ENCODE results near the gene PHKA1. TPM values are rescaled to one million over a fixed set of nuclear protein-coding genes. Genes with fewer than 3 reads are reported as not detected.
"Not testable (repeated sequence)": the region's sequence is repeated elsewhere in the genome, so short reads cannot be mapped to it uniquely, and the experiment has no call there.

PHKA1 gene
- total RNA-seq, 4 donors from 2014 or later: 0.76 to 4.0 (median 2.5) TPM

- no peak for TF ChIP-seq CTCF (IDR thresholded peaks at IDR 0.05)
- TF ChIP-seq POLR2A (IDR thresholded peaks at IDR 0.05): no peak
- WGBS, 2 donors: 59 to 77% methylated on average over 3 of the region's 3 CpGs
- DNase-seq (ENCODE audit: low spot score in 2 of 2): no peak
- H3K4me3 ChIP-seq (ENCODE audit: low read depth, poor library complexity, severe bottlenecking): no peak overlapping the region
- intact Hi-C loops (cut with DNase I; ENCODE audit: low total_unique reads): no loop called here
These were observed 109.4 kb downstream of the PHKA1 start for GRCh38 chrX:72604705-72605104.

DNA sequence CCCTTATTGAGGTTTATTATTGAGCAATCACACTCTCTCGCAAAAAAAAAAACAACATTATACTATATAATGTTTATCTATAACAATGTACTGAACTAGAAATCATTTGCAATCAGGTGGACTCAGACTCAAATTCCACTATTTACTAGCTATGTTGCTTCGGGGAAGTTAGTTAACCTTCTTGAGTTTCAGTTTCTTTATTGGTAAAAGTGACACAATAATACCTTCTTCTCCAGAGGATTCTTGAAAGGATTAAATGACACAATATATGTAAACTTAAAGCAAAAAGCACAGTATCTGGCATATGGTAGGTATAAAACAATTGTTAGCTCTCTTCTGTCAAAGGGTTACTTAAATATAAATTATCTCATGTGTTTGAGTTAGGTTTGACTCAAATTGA, 110.0 kb downstream of the PHKA1 start:
- intact Hi-C loops (cut with DNase I; ENCODE audit: low total_unique reads): no loop called here
- TF ChIP-seq POLR2A (IDR thresholded peaks at IDR 0.05) (no peak), CTCF (IDR thresholded peaks at IDR 0.05) (no peak)
- WGBS, 2 donors: 89 to 96% methylated on average over 2 of the region's 2 CpGs
- no peak for DNase-seq (ENCODE audit: low spot score in 2 of 2)
- H3K4me3 ChIP-seq (ENCODE audit: low read depth, poor library complexity, severe bottlenecking): no peak overlapping the region

- DNase-seq (ENCODE audit: low spot score in 2 of 2); H3K4me3 ChIP-seq (ENCODE audit: low read depth, poor library complexity, severe bottlenecking); intact Hi-C loops (cut with DNase I; ENCODE audit: low total_unique reads): not testable (repeated sequence)
- 76 to 94% methylated on average over 3 to 4 of the region's 4 CpGs for WGBS, 2 donors
These were observed 123.1 kb downstream of the PHKA1 start for GRCh38 chrX:72591038-72591437.

DNA sequence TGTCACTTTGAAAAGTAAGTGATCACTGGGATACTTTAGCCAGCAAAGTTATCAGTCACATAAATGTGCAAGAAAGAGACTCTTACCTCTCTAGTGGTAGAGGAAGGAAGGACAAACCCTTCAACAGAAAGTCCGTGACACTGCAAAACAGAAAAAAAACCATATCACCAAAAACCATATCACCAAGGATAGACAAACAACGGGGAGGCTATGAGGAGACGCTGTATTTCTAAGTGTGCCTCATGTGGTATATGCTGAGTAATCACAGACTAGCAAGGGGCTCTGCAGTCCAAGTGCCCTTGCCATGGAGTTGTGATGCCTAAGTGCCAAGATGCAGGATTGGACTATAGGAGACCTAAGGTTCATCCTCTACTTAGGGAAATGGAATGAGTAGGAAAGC, 129.9 kb downstream of the PHKA1 start:
- intact Hi-C loops (cut with DNase I; ENCODE audit: low total_unique reads): no loop called here
- WGBS, 2 donors: 90 to 94% methylated on average over 3 of the region's 3 CpGs
- no peak for DNase-seq (ENCODE audit: low spot score in 2 of 2)

GRCh38 chrX:72576141-72576894, 137.8 kb downstream of the PHKA1 start:
- WGBS, 2 donors: 75 to 78% methylated on average over 7 of the region's 7 CpGs

More for the DNA sequence above, 129.9 kb downstream of the PHKA1 start:
- TF ChIP-seq POLR2A (IDR thresholded peaks at IDR 0.05) (no peak), CTCF (IDR thresholded peaks at IDR 0.05) (no peak)
- H3K4me3 ChIP-seq (ENCODE audit: low read depth, poor library complexity, severe bottlenecking): no peak overlapping the region

DNA sequence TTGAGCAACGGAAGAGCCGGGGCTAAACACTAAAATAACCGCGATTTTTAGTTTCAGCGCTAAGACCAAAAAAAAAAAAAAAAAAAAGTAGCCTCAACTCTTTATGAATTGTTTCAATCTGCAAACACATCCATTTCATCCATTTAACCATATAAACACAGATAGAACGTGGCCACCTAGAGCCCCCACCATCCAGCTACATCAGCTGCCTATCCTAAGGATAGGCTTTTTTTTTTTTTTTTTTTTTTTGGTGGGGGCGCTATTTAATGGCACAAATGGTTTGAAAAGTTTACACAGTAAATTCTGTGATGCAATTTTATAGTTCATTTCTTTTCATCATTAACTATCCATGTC, 141.0 kb downstream of the PHKA1 start:
- no peak for DNase-seq (ENCODE audit: low spot score in 2 of 2)
- intact Hi-C loops (cut with DNase I; ENCODE audit: low total_unique reads): no loop called here
- WGBS, 2 donors: 1 to 14% methylated on average over 7 of the region's 7 CpGs
- no peak overlapping the region for H3K4me3 ChIP-seq (ENCODE audit: low read depth, poor library complexity, severe bottlenecking)
- TF ChIP-seq POLR2A (IDR thresholded peaks at IDR 0.05) (no peak), CTCF (IDR thresholded peaks at IDR 0.05) (no peak)

More at GRCh38 chrX:72576141-72576894, 137.8 kb downstream of the PHKA1 start:
- intact Hi-C loops (cut with DNase I; ENCODE audit: low total_unique reads): no loop called here
- H3K4me3 ChIP-seq (ENCODE audit: low read depth, poor library complexity, severe bottlenecking): no peak overlapping the region
- TF ChIP-seq POLR2A (IDR thresholded peaks at IDR 0.05) (no peak), CTCF (IDR thresholded peaks at IDR 0.05) (no peak)
- DNase-seq (ENCODE audit: low spot score in 2 of 2): no peak

Data from lower leg skin (tissue), 4 donors.